Measurements from ENCODE around the gene SPATA4. TPM values are rescaled to one million over a fixed set of nuclear protein-coding genes. Genes with fewer than 3 reads are reported as not detected.

SPATA4 gene
- 0.18 to 0.45 TPM (median 0.20 TPM) in 4 of 5 replicates, not detected in the other for total RNA-seq (2022; extraction: Qiagen RNA extraction; ENCODE audit: low read depth)

GRCh38 chr4:176195184-176195978 is at the start of gene SPATA4:
SPATA4 (minus strand) TSS chr4:176195585; CDS start chr4:176195562, 23 bp downstream.

Other genes with a start within 250 kb of the SPATA4 start
- 1.4 to 3.2 TPM (median 2.3 TPM) in 5 replicates for gene WDR17, start 129.7 kb downstream of the SPATA4 start, total RNA-seq (2022; extraction: Qiagen RNA extraction; ENCODE audit: low read depth)
- gene ASB5, start 73.6 kb upstream of the SPATA4 start, total RNA-seq (2022; extraction: Qiagen RNA extraction; ENCODE audit: low read depth), result 0.08 to 0.18 TPM in 2 of 5 replicates, not detected in the others
- 31.0 to 41.0 TPM (median 37.0 TPM) in 5 replicates for gene SPCS3, start 124.4 kb upstream of the SPATA4 start, total RNA-seq (2022; extraction: Qiagen RNA extraction; ENCODE audit: low read depth)

Measured in A549 treated with GW870086 at 1 μM for 4 hours (cell line).